Loucy (cell line): Measurements from ENCODE around the gene RRAS2.

Source experiments
- EZH2phosphoT487 ChIP-seq: fragments of 200-600 bp; IDR thresholded peaks from 2 replicates; pipeline ENCODE4 v1.6.1; 2018; ENCODE audit warnings: antibody characterized with exemption, mild to moderate bottlenecking, moderate library complexity, borderline replicate concordance
- TF ChIP-seq, protein P1 (sequence below): fragments of 200-600 bp; sonication (generic); conservative IDR thresholded peaks from 2 replicates; pipeline ENCODE4 v1.5.1; 2014; ENCODE audit warnings: mild to moderate bottlenecking, antibody characterized with exemption, low read length

DNA sequence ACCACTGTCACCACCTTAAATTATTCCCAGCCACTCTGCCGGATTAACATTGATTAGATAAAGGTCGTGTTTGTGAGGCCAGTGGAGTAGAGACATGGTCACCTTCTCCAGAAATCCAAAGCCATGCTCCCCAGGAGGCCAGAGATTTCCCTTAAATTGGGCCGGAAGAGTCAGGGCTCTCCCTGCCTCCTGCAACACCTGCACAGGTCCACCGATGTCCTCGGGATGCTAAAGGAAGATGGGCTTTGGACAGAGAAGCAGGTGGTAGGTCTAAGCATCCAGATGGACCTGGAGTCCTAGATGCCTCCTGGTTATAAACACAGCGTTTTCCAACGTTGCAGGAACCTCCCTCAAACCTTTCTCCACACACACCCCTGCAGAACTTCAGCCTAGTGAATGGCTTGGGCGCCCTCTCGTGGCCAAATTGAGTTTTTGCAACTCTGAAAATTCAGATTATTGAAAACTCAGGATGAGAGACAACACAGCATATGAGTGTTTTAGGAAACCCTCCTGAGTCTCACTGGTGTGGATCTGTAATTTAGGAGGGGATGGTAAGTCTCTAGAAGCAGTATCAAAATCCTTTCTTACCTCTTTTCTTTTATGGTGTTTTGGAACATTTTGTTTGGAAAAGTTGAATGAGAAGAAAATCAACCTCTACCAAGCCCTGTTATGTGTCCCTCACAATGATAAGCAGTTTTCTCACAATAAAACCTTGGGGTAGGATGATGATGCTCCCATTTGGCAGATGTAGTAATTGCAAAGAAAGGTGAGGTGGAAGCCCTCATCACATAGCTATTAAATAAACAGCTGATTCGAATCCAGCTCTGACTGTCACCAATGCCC lies 109.6 kb downstream of the RRAS2 start:
- TF ChIP-seq, protein P1, sequence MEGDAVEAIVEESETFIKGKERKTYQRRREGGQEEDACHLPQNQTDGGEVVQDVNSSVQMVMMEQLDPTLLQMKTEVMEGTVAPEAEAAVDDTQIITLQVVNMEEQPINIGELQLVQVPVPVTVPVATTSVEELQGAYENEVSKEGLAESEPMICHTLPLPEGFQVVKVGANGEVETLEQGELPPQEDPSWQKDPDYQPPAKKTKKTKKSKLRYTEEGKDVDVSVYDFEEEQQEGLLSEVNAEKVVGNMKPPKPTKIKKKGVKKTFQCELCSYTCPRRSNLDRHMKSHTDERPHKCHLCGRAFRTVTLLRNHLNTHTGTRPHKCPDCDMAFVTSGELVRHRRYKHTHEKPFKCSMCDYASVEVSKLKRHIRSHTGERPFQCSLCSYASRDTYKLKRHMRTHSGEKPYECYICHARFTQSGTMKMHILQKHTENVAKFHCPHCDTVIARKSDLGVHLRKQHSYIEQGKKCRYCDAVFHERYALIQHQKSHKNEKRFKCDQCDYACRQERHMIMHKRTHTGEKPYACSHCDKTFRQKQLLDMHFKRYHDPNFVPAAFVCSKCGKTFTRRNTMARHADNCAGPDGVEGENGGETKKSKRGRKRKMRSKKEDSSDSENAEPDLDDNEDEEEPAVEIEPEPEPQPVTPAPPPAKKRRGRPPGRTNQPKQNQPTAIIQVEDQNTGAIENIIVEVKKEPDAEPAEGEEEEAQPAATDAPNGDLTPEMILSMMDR: peak; percentile 93
- no peak for TF ChIP-seq EZH2phosphoT487
